ENCODE measurements around the gene STAT5A.

STAT5A gene

GRCh38 chr17:42281571-42282096 lies 6.7 kb upstream of the STAT5A start:
- no peak for DNase-seq (ENCODE audit: low read depth)
- H3K4me3 ChIP-seq (ENCODE audit: low read depth, low read length) = no peak overlapping the region
- TF ChIP-seq, protein P1, sequence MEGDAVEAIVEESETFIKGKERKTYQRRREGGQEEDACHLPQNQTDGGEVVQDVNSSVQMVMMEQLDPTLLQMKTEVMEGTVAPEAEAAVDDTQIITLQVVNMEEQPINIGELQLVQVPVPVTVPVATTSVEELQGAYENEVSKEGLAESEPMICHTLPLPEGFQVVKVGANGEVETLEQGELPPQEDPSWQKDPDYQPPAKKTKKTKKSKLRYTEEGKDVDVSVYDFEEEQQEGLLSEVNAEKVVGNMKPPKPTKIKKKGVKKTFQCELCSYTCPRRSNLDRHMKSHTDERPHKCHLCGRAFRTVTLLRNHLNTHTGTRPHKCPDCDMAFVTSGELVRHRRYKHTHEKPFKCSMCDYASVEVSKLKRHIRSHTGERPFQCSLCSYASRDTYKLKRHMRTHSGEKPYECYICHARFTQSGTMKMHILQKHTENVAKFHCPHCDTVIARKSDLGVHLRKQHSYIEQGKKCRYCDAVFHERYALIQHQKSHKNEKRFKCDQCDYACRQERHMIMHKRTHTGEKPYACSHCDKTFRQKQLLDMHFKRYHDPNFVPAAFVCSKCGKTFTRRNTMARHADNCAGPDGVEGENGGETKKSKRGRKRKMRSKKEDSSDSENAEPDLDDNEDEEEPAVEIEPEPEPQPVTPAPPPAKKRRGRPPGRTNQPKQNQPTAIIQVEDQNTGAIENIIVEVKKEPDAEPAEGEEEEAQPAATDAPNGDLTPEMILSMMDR (conservative IDR thresholded peaks at IDR 0.05; ENCODE audit: low read depth, low read length) = no peak

DNA sequence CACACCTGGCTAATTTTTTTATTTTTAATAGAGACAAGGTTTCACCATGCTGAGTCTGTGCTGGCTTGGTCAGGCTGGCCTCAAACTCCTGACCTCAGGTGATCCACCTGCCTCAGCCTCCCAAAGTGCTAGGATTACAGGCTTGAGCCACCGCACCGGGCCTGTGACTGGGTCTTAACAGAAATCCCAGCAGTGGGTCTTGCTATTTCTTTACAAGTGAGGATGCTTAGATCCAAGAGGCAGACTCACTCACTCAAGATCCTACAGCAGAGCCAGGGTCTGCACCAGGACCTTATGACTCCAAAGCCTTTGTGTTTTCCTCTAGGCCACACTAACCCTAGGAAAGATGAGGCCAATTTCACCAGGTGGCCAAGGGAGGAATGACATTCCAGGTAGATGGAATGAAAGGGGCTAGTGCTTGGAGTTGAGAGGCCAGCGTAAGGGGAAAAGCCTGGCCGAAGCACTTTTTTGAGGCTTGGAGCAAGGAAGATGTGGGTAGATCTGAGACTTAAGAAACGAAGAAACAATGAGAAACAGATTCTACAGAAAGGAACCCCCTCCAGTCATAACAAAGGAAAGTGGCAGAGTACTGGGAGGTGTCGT lies 5.7 kb upstream of the STAT5A start:
- no peak for DNase-seq (ENCODE audit: low read depth)
- TF ChIP-seq, protein P1 (conservative IDR thresholded peaks at IDR 0.05; ENCODE audit: low read depth, low read length) = no peak
- H3K4me3 ChIP-seq (ENCODE audit: low read depth, low read length) = no peak overlapping the region

DNA sequence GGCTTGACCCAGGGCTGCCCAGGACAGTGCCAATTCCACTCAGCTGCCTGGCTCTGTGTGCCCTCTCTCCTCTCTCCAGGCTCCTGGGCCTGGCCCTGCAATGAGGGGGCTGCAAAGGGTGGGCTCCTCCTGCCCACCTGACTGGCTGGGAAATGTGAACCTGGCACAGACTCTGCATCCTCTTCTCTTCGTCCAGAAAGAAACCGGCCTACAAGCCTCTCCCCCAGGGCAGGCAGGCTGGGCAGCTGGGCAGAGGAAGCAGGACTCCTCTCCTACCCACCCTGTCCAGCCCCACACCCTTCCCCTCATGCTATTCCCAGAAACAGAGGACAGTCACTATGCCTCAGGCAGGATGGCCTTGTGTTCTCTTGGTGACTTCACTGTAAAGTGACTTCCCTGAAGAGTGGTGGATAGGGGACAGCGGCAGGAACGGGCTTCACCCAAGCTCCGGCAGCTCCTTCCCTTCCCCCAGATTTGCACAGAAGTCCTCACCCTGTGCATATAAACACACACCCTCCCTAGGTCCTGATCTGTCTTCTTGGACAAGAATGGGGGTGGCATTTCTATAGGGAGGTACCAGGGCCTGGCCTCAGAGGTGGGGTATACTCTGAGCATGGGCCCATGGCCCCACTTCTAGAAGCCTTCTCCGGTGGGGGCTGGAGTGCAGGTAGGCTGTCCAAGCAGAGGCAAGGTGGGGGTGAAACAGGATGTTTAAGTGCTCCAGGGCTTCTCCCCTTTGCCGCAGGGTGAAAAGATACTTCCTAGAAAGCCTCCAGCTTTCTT lies 4.9 kb upstream of the STAT5A start:
- DNase-seq (ENCODE audit: low read depth) = no peak
- no peak overlapping the region for H3K4me3 ChIP-seq (ENCODE audit: low read depth, low read length)
- TF ChIP-seq, protein P1 (conservative IDR thresholded peaks at IDR 0.05; ENCODE audit: low read depth, low read length) = no peak

DNA sequence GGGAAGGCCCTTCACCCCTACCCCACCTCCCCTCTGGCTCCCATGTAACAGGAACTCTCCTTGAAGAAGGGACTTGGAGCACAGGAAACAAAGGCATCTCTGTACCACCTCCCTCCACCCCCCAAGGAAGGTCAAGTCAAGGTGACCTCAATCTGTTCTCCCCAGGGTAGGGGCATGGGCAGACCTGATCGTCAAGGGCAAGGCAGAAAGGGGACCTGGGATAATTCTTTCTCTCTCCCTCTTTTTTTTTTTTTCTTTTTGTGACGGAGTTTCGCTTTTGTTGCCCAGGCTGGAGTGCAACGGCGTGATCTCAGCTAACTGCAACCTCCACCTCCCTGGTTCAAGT lies 4.3 kb upstream of the STAT5A start:
- no peak for DNase-seq (ENCODE audit: low read depth)
- H3K4me3 ChIP-seq (ENCODE audit: low read depth, low read length) = no peak overlapping the region
- TF ChIP-seq, protein P1 (conservative IDR thresholded peaks at IDR 0.05; ENCODE audit: low read depth, low read length) = no peak

- TF ChIP-seq, protein P1 (conservative IDR thresholded peaks at IDR 0.05; ENCODE audit: low read depth, low read length) = no peak
- no peak for DNase-seq (ENCODE audit: low read depth)
Observed at GRCh38 chr17:42284566-42284965, 3.7 kb upstream of the STAT5A start.

GRCh38 chr17:42285346-42286050 lies 2.8 kb upstream of the STAT5A start:
- no peak overlapping the region for H3K4me3 ChIP-seq (ENCODE audit: low read depth, low read length)
- TF ChIP-seq, protein P1 (conservative IDR thresholded peaks at IDR 0.05; ENCODE audit: low read depth, low read length) = no peak
- no peak for DNase-seq (ENCODE audit: low read depth)

More at GRCh38 chr17:42284566-42284965, 3.7 kb upstream of the STAT5A start:
- no peak overlapping the region for H3K4me3 ChIP-seq (ENCODE audit: low read depth, low read length)

Data from choroid plexus epithelial cell (primary cell).